SK-N-SH (cell line): ENCODE data around the gene HAGH. TPM values are rescaled to one million over a fixed set of nuclear protein-coding genes. Genes with fewer than 3 reads are reported as not detected.

Source experiments
- CTCF ChIA-PET: fragments of 300-600, 350-600 bp; formaldehyde crosslinking; extraction: SDS; loops from one replicate; lab custom pipeline; 2021; lab: Yijun Ruan, JAX
- POLR2A ChIA-PET: fragments of 350-600 bp; sonication (Branson Sonifier 250); formaldehyde crosslinking; extraction: SDS; loops from one replicate; lab custom pipeline; 2020; ENCODE audit warnings: antibody characterized with exemption, inconsistent platforms; lab: Yijun Ruan, JAX
- DNase-seq: peaks from one replicate; pipeline ENCODE4 v3.0.0; 2012
- H2AFZ ChIP-seq: fragments of 200-600 bp; sonication (generic); 2 replicates; pipeline ENCODE4 v1.8.1; 2016; ENCODE audit warnings: antibody characterized with exemption, mild to moderate bottlenecking, low read depth
- H3F3A ChIP-seq: fragments of 200-600 bp; sonication (generic); replicated peaks from 2 replicates; pipeline ENCODE3; 2016; ENCODE audit warnings: antibody characterized with exemption, mild to moderate bottlenecking; ENCODE audit not compliant: insufficient read depth
- H3K27ac ChIP-seq, 2 experiments: fragments of 200-500 bp in 1 of 2; fragments of 200-600 bp in 1 of 2; sonication (Bioruptor generic) in 1 of 2; sonication (generic), shearing (Covaris generic) in 1 of 2; 2 replicates each; pipeline versions ENCODE4 v1.5.1 to v1.6.1; 2014 to 2016; ENCODE audit warnings: low read depth in 2 of 2, inconsistent platforms in 1 of 2, low read length in 1 of 2, mild to moderate bottlenecking in 1 of 2, mixed read lengths in 1 of 2
- H3K27me3 ChIP-seq: fragments of 200-600 bp; sonication (generic), shearing (Covaris generic); 2 replicates; pipeline ENCODE4 v1.6.1; 2016; ENCODE audit warnings: mixed run types; ENCODE audit not compliant: insufficient read depth
- H3K36me3 ChIP-seq, 2 experiments: fragments of 200-500 bp in 1 of 2; fragments of 200-600 bp in 1 of 2; sonication (Bioruptor generic) in 1 of 2; sonication (generic) in 1 of 2; replicated peaks in 1 of 2; 2 replicates each; pipeline versions ENCODE3 to v1.5.1; 2014 to 2016; ENCODE audit warnings: low read length in 1 of 2, mild to moderate bottlenecking in 1 of 2; ENCODE audit not compliant: insufficient read depth in 2 of 2, control insufficient read depth in 1 of 2
- H3K4me1 ChIP-seq, 2 experiments: fragments of 200-500 bp in 1 of 2; fragments of 200-600 bp in 1 of 2; sonication (Bioruptor generic) in 1 of 2; sonication (generic), shearing (Covaris generic) in 1 of 2; 2 replicates each; pipeline versions ENCODE4 v1.5.1 to v1.6.1; 2014 to 2016; ENCODE audit warnings: low read depth in 1 of 2, low read length in 1 of 2, mixed run types in 1 of 2; ENCODE audit not compliant: insufficient read depth in 2 of 2, control insufficient read depth in 1 of 2
- H3K4me2 ChIP-seq: fragments of 200-600 bp; sonication (generic), shearing (Covaris generic); 2 replicates; pipeline ENCODE4 v1.6.1; 2017; ENCODE audit warnings: mixed run types
- H3K4me3 ChIP-seq, 2 experiments: fragments of 200-500 bp in 1 of 2; fragments of 200-600 bp in 1 of 2; sonication (Bioruptor generic) in 1 of 2; sonication (generic), shearing (Covaris generic) in 1 of 2; 2 replicates each; pipeline versions ENCODE4 v1.5.1 to v1.8.1; 2014 to 2016; ENCODE audit warnings: low read depth in 2 of 2, inconsistent platforms in 1 of 2, low read length in 1 of 2, mild to moderate bottlenecking in 1 of 2, mixed read lengths in 1 of 2, moderate library complexity in 1 of 2
- H3K79me2 ChIP-seq: fragments of 200-600 bp; sonication (generic); 2 replicates; pipeline ENCODE4 v1.8.1; 2017; ENCODE audit warnings: mild to moderate bottlenecking; ENCODE audit not compliant: insufficient read depth
- H3K9ac ChIP-seq: fragments of 200-600 bp; sonication (generic); 2 replicates; pipeline ENCODE4 v1.6.1; 2017; ENCODE audit warnings: mixed run types
- H3K9me2 ChIP-seq: fragments of 200-600 bp; sonication (generic); 2 replicates; pipeline ENCODE4 v1.6.1; 2017; ENCODE audit warnings: mixed run types
- H3K9me3 ChIP-seq: fragments of 200-600 bp; sonication (generic); 2 replicates; pipeline ENCODE4 v1.6.1; 2017; ENCODE audit warnings: mixed run types, mild to moderate bottlenecking, moderate library complexity
- H4K20me1 ChIP-seq: fragments of 200-600 bp; sonication (generic); 2 replicates; pipeline ENCODE4 v1.6.1; 2017; ENCODE audit warnings: mild to moderate bottlenecking, mixed run types; ENCODE audit not compliant: insufficient read depth
- EZH2phosphoT487 ChIP-seq: fragments of 200-600 bp; sonication (generic); IDR thresholded peaks from 2 replicates; pipeline ENCODE4 v1.6.1; 2017; ENCODE audit warnings: low read depth, mixed run types, mild to moderate bottlenecking, antibody characterized with exemption, moderate library complexity, borderline replicate concordance
- IRF3 ChIP-seq: fragments of 150-350 bp; IDR thresholded peaks from 2 replicates; pipeline ENCODE4 v1.6.1; 2016; ENCODE audit warnings: mild to moderate bottlenecking, low read depth, low read length
- JUND ChIP-seq: IDR thresholded peaks from 2 replicates; pipeline ENCODE4 v1.4.0; 2012
- NFIC ChIP-seq: IDR thresholded peaks from 2 replicates; pipeline ENCODE4 v1.4.0; 2012; ENCODE audit warnings: borderline replicate concordance
- RCOR1 ChIP-seq: fragments of 150-350 bp; IDR thresholded peaks from 2 replicates; pipeline ENCODE4 v1.6.1; 2017; ENCODE audit warnings: antibody characterized with exemption, low read length
- REST ChIP-seq: IDR thresholded peaks from 2 replicates; pipeline ENCODE4 v1.6.1; 2012; ENCODE audit warnings: mild to moderate bottlenecking, low read depth, low read length, moderate library complexity
- RFX5 ChIP-seq: IDR thresholded peaks from 2 replicates; pipeline ENCODE4 v1.6.1; 2012; ENCODE audit warnings: mild to moderate bottlenecking, improper control_type of control experiment, low read length
- RXRA ChIP-seq: IDR thresholded peaks from 2 replicates; pipeline ENCODE4 v1.4.0; 2012; ENCODE audit warnings: low read depth, mild to moderate bottlenecking, borderline replicate concordance
- SMC3 ChIP-seq: IDR thresholded peaks from 2 replicates; pipeline ENCODE4 v1.6.1; 2012; ENCODE audit warnings: low read depth, low read length, improper control_type of control experiment
- TEAD4 ChIP-seq: IDR thresholded peaks from 2 replicates; pipeline ENCODE4 v1.4.0; 2012; ENCODE audit warnings: mild to moderate bottlenecking, borderline replicate concordance; ENCODE audit not compliant: insufficient read depth
- USF1 ChIP-seq: IDR thresholded peaks from 2 replicates; pipeline ENCODE4 v1.4.0; 2012; ENCODE audit warnings: low read depth, borderline replicate concordance
- WGBS: methylation state at CpG from one replicate; pipeline ENCODE4 v1.1.6; 2017; ENCODE audit warnings: low lambda C conversion rate; 5-methylcytosine and 5-hydroxymethylcytosine counted together
- polyA plus RNA-seq, 3 experiments: library from polyadenylated mRNA; depleted of rRNA; stranded (reverse); fragments of >200 nt; gene quantifications; 2 replicates each; pipeline ENCODE4 v1.2.3, GENCODE V29; 2012

HAGH gene
- polyA plus RNA-seq, 1 of the 3 experiments (the other 2 are of a cell fraction): 138 TPM

- H4K20me1 ChIP-seq: no peaks in the 10 kb centered on the region
- no peaks in the 10 kb centered on the region for H3K4me1 ChIP-seq
- H3F3A ChIP-seq: peaks cover 7% of the 10 kb centered on the region
- H3K9me2 ChIP-seq: no peaks in the 10 kb centered on the region
- peaks cover 6 to 11% of the 10 kb centered on the region in 2 experiments for H3K36me3 ChIP-seq
- H3K79me2 ChIP-seq: peaks cover 4% of the 10 kb centered on the region; the same call in 1 of the 2 replicates
- no peak for TF ChIP-seq RFX5
- no peak for TF ChIP-seq SMC3
- TF ChIP-seq RXRA: no peak
- no peak for TF ChIP-seq TEAD4
- TF ChIP-seq USF1: no peak
- no peak for TF ChIP-seq JUND
- TF ChIP-seq, all 33 proteins: peak for 0
- POLR2A ChIA-PET: no interaction called here
- CTCF ChIA-PET: interaction anchor here (1.0 to 1.6 kb wide), 2 partner anchors 119 to 133 kb away, joined by 3 to 4 read pairs; partner anchors contain the start of gene MSRB1
- no peaks in the 10 kb centered on the region for H3K9me3 ChIP-seq
- no peak overlapping the region for H2AFZ ChIP-seq
- H3K9ac ChIP-seq: no peak overlapping the region
- no peak overlapping the region for H3K4me3 ChIP-seq
- WGBS: 92% methylated on average over 6 of the region's 16 CpGs
- no peak for DNase-seq
- no peak overlapping the region for H3K27ac ChIP-seq
- H3K4me2 ChIP-seq: no peak overlapping the region
- no peaks in the 10 kb centered on the region for H3K27me3 ChIP-seq
Observed at GRCh38 chr16:1810536-1810935, 16.1 kb downstream of the HAGH start.

GRCh38 chr16:1810106-1810505 is 16.5 kb downstream of the HAGH start:
- H3F3A ChIP-seq: peaks cover 7% of the 10 kb centered on the region
- no peaks in the 10 kb centered on the region for H4K20me1 ChIP-seq
- no peak overlapping the region for H3K27ac ChIP-seq
- H3K9me2 ChIP-seq: no peaks in the 10 kb centered on the region
- no peak overlapping the region for H2AFZ ChIP-seq
- H3K79me2 ChIP-seq: peaks cover 4% of the 10 kb centered on the region; the same call in 1 of the 2 replicates
- H3K9ac ChIP-seq: no peak overlapping the region
- peaks cover 7 to 11% of the 10 kb centered on the region in 2 experiments for H3K36me3 ChIP-seq
- 92% methylated on average over 16 of the region's 16 CpGs for WGBS
- no peaks in the 10 kb centered on the region for H3K4me1 ChIP-seq
- ChIA-PET POLR2A (no interaction called here), CTCF (no interaction called here)
- no peak for DNase-seq
- TF ChIP-seq REST (no peak), NFIC (no peak), IRF3 (no peak), EZH2phosphoT487 (no peak), RCOR1 (no peak)
- H3K4me3 ChIP-seq: no peak overlapping the region
- H3K27me3 ChIP-seq: no peaks in the 10 kb centered on the region
- H3K4me2 ChIP-seq: no peak overlapping the region
- H3K9me3 ChIP-seq: no peaks in the 10 kb centered on the region
